HG03460 (cell line): Measurements from ENCODE around the gene CLTCL1.
"Not testable (repeated sequence)": the region's sequence is repeated elsewhere in the genome, so short reads cannot be mapped to it uniquely, and the experiment has no call there.

Experiments
- ATAC-seq: cut with Tn5 transposase; IDR thresholded peaks from one replicate; pipeline ENCODE4 v1.9.1; 2021; ENCODE audit not compliant: unreplicated experiment

CLTCL1 gene

DNA sequence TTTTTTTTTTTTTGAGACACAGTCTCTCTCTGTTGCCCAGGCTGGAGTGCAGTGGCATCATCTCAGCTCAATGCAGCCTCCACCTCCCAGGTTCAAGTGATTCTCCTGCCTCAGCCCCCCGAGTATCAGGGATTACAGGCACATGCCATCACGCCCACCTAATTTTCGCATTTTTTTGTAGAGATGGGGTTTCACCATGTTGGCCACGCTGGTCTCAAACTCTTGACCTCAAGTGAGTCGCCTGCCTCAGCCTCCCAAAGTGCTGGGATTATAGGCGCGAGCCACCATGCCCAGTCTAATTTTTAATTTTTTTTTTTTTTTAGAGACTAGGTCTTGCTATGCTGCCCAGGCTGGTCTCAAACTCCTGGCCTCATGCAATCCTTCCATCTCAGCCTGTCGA is 35.2 kb downstream of the CLTCL1 start:
- ATAC-seq = not testable (repeated sequence)

DNA sequence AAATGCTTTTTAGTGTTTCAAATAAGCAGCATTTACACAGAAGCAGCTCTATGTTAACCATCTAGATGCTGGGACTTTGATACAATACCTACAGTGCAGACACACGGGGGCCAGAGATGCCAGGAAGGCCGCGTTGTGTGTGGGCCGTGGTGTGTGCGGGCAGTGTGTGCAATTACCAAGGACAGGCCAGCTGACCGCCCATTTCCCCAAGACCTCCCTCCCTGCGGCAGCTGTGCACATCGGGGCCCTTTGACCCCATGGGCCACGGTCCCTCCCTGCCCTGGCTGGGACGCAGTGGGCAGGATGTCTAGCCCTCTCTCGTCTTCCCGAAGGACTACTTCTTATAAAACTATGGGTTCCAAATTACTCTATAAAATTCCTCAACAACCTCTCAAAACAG is 38.4 kb downstream of the CLTCL1 start:
- ATAC-seq = no peak

DNA sequence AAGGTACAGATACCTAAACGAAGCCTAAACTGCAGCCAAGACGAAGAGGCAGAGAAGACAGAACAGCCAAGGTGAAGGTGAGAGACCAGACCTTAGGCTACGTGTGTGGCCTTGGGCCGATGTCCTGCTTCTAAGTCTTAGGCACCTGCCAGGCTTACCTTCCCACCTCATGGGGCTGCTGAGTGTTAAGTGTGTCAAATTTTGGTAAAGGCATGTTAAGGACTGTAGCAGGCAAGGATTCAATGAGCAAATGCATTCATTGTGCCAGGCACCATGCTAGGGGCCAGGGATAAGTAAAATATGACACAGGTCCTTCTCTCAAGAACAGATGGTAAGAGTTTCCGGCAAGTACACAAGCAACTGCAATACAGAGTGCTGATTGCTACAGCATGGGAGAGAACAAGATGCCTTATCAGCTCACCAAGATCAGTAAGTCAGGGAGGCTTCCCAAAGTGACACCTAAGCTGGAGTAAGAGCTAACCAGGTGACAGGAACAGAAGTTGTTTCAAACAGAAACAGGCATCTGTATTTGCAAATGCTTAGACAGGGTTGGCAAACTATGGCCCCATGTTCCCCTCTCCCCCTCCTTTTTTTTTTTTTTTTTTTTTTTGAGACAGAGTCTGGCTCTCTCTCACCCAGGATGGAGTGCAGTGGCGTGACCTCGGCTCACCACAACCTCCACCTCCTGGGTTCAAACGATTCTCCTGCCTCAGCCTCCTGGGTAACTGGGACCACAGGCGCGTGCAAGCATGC is 46.7 kb downstream of the CLTCL1 start:
- ATAC-seq = no peak

DNA sequence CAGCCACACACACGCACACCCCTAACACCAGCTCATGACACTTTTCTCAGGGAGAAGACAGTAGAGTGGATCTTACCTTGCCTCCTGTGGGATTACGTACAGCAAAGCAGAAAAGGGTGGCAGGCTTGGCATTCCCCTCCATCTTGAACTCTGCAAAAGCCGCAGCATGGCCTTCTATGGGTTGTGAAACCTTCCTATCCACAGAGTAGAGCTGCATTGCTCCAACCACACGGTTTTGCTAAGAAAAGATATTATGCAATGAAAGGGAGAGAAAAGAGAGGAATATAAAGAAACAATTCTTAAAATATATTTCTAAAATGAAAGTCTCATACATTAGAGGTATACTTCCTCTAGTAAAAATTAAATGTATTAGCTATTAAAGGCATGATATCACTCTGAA is 48.8 kb downstream of the CLTCL1 start:
- ATAC-seq = no peak

DNA sequence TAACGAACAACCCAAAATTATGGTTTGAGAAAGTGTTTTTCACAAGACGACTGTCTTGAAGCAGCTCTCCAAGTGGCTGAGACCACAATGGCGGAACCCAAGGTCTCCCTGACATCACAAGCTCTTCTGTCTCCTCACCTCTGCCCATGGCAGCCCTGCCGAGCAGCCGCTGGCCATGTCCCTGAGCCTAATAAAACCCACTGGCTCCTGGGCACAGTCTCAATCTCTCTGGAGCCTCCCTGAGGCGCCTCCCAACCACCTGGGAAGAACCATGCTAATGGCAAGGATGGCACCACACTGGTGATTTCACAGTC is 50.0 kb downstream of the CLTCL1 start:
- ATAC-seq = no peak

DNA sequence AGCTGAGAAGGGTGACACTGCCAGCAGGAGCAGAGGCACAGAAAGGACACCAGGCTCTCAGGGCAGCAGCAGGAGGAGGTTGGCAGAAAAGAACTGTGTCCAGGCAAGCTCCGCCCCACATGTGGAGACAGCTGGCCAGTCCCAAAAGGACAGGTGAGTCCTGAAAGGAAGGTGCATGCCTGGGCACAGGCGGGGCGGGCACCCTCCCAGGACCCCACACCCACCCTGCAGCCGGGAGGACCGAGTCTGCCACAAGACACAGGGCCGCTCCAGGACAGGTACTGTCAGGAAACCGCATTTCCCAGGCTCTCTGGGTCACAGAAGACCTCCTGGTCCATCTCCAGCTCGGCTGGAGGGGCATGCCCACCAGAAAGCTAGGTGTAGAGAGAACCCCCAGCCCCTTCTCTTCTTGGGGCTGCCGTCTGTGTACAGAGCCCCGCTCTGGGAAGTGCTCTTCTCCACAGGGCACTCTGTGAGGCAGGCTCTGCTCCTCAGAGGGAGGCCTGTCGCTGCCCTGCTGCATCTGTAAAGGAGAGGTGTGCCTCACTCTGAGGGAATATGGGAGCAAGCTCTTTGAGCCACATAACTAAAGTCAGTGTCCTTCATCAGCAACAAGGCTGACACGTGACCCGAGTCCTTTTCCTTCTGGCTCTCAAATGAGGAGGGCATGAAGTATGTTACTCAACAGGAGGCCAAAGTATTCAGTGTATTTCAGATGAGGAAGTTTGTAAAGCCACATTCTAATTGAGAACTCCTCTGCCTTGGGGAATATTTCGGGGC is 50.5 kb downstream of the CLTCL1 start:
- ATAC-seq = no peak

DNA sequence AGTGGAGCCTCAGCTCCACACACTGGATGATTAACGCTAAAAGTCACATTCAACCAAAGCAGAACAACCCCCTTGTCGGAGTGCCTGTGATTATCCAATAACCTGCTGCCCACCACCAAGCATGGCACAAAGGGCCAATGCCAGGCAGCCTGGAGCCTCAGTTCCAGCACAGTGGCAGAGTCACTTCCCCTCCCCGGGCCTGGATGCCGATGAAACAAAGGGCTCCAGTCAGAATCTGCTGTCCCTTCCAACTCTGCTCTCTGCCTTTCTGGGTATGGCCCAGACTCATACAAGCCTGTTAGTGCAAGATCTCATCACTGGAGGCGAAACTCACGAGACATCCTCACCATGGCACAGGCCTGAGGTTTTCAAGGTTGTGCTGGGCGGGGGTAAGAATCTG is 52.1 kb downstream of the CLTCL1 start:
- no peak for ATAC-seq

DNA sequence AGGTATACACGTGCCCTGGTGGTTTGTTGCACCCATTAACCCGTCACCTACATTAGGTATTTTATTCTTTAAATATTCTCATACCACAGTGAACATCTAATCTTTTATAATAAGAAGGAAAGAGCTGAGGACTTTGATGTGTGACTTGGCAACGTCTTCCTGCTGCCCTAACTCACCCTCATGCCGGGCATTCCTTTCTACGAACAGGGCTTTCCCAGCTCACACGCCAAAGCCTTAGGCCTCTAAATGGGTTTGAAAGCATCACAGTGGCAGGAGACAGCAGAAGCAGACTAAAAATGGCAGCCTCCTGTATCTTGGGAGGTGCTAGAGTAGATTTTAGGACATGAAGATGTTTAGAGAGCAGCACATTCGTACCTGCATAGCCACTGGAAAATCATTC is 52.6 kb downstream of the CLTCL1 start:
- ATAC-seq = no peak

DNA sequence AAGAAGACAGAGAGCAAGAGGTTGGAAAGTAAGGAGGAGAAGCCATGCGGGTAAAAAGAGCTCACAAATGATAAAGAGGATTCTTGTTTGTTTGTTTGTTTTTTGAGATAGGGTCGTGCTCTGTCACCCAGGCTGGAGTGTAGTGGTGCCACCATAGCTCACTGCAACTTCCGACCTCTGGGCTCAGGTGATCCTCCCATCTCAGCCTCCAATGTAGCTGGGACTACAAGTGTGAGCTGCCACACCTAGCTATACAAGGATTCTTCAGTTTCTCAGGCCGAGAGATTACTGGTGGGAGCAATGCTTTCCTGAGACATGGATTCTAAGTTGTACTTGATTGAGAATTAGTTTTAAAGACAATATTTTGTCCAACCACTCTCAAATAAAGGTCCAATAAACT is 55.6 kb downstream of the CLTCL1 start:
- no peak for ATAC-seq

DNA sequence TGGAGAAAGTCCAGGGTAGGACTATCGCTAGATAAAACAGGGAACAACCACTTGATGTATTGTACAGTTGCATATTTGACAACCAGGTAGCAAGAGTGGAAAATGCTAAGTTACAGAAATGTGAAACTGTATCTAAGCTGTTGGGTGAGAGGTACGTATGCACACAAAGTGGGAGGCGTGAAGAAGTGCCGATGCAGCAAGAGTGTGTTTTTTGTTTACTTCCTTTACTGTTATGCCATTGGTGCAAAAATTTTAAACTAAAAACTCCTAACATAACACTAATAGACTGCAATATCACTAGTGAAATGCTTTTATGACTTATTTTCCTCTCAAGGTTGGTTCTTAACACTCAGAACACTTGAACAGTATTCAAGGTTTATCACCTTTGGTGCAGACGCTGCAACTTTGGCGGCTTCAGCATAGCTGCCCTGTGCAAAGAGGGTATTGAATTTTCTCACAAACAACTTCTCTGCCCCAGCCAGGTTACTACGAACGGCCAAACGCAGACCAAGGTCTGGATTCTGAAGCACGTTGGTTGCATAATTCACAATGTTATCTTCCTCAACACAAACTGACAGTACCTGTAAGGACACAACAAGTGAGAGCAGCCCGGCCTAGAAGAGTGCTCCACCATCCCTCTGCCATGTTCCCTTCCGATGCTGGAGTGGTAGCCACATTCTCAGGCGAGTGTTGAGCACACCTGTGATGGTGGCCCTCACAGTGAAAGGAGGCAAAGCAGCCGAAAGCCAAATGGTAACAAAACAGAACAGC is 57.2 kb downstream of the CLTCL1 start:
- no peak for ATAC-seq

DNA sequence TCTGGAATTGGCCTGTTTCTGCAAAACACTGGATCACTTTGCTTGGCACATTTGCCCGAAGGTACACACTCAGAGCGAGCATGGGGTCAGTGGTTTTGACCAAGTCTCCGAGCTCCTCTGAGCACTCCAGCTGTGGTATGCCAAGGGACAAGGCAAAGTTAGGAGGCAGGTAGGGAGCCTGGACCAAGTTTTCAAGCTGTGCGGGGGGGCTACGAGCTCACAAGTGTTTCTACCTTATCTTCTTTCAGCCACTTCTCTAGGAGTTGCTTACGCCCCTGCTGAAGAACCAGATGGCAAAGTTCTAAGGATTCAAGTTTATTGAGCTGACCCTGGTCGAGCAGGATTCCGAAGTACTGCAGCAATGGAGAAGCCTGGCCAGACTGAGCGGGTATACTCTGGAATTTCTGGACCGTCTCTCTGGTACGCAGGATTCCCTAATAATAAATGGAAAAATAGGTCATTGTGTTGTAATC is 58.3 kb downstream of the CLTCL1 start:
- ATAC-seq = no peak

DNA sequence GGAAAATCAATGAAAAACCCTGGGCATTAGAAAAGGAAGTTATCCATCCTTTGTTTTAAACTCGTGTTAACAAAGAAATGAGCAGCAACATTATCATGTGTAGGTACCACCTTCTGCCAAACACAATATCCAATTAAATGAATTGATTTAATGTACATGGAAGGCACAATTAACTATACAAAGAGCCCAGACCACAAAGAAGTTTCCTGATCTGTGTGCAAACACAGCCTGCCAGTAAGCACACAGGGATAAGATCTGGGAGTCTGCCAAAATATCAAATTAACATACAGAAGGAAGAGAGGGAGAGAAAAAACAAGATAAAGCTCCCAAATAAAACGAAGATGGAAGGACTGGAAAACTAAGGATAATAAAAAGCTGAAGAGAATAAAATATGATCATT is 58.9 kb downstream of the CLTCL1 start:
- ATAC-seq = no peak

DNA sequence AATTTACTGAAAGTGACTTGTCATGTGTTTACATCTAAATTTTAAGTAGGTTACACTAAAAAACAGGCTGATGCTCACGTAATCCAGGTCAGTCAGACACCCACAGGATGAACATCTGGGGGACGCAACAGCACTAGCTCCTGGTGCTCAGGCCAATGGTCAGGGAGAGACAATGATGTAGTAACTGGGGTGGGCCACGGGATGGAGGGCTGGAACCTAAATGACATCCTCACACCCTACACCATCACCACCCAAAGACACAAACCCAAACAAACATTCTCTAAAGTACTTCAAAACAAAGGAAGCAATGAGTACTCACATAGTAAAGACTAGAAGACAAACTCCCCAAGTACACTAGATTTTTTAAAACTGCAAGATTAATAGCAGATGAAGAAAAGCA is 59.5 kb downstream of the CLTCL1 start:
- ATAC-seq = no peak

DNA sequence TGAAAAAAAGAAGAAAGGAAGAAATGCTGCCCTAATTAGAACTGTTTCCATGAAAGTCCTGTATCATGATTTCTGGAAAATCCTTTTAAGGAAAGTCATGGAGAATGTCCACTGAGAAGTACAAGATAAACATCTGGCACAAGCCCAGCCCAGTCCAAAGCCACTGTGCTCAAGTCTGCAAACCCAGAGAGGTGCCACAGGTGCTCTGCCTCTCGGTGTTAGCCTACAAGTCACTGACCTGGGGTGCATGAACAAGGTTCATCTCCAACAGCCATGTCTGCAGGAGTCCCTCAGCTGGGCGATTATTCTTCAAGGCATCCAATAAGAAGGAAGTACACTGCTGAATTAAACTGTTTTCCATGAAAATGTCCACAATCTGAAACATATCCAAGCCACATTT is 61.9 kb downstream of the CLTCL1 start:
- no peak for ATAC-seq

DNA sequence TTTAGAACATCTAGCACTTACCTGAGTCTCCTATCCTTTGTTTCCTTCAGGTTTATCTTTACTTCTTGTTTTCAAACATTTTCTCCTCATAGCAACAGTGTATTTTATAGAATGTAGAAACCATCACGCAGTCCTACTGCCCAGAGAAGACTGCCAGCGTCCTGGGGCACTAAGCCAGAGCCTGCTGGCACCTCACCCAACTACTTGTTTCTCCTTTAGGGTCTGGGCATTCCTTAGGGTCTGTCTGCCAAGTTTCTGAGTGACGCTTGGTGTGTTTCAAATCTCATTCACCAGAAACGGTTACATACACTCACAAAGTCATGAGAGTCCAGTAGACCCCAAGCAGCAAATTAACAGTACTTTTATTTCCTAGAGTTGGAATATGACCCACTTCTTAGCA is 63.3 kb downstream of the CLTCL1 start:
- ATAC-seq = no peak

DNA sequence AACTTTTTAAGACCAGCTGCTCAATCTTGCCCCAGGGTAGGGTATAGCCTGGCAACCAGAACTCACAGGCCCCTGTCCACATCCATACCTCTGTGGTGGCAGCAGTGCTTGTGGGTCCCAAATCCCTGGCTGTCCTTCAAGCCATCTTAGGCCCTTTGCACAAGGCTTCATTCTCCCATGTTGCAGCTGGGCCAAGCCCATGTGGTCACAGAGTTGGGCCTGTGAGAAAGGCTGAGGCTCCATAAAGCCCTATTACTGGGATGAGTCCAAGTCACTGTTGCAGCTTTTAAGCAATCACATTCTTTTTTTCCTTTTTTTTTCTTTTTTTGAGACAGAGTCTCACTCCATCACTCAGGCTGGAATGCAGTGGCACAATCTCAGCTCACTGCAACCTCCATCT is 65.1 kb downstream of the CLTCL1 start:
- no peak for ATAC-seq

DNA sequence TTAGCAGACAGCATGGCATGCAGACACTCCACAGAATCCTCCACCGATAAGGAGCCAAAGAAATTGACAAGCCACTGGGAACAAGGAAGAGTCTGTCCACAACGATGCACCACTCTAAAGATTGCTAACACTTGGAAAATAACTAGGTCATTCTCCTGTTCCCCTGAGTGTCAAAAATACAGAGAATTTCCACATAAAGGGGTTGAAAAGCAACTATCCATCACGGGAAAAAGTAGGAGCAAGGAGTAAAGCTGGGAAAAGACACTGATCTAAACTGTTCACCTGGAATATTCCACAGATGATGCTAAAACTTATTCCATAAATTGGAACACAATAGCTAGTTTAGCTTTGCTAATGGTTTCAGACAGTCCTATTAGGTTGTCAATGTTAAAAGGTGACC is 66.0 kb downstream of the CLTCL1 start:
- no peak for ATAC-seq

DNA sequence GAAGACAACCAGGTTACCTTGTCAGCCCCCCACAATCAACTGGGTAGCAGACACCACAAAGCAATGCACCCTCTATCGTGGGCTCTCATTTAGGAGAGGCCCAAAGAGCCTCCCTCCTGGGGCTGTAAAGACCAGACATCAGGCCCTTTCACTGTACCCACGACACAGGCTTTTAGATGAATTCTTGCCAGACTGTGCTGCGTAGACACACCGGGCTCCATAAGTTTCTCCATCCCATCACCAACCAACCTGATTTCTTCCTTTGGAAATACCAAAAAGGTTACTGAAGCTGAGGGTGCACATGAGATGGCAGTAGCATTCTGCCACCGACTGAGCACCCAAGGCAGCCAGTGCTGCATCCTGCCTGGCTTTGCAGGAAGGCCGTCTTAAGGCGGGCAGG is 66.5 kb downstream of the CLTCL1 start:
- no peak for ATAC-seq

DNA sequence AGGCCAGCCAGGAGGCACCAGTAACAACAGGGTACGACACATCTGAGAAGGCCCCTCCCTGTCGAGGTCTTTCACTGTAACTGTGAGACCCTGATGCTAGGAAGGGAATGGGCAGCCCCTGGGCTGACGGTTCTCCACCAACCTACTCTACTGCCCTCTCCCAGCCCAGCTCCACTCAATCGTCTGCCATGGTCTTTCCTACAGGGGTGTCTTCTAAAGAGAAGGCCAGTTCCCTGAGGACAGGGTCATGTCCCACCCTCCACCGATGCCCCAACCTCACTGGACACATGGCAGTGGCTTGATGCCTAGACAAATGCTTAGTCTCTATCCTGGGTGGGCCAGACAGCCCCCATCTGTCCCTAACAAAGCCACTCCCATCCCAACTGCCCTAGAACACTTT is 67.0 kb downstream of the CLTCL1 start:
- ATAC-seq = no peak

DNA sequence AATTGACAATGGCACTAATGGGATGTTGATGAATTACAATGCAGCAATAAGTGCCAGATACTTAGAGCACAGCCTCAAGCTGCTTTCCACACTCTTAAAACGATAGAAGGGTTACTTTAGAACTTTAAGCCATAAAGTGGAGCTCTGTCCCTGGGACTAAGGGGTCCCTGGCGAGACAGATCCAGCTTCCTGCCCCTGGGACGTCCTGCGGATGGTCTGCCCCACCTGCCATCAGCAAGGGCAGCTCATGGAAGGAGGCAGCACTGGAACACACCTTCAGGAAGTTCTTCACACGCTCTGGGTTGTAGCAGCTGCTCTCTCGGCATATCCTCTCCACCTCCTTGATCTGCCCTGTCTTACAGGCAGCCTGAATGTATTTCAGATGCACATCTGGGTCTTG is 67.9 kb downstream of the CLTCL1 start:
- ATAC-seq = no peak

DNA sequence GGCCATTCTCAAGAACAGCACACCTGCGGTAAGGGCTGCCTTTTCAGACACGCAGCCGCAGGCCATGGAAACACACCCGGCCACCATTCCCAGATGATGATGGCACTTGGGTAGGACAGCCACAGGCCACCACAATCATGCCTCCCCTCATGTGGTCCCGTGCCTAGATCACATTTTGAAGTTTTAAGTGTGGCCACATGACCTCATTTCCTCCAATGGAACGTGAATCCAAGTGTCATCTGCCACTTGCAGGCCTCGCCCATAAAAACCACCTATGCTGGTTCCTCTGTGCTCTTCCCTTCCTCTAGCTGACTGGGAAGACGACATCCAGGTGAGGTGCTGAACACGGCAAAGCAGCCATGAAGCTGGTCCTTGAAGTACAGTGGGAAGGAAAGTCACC is 68.4 kb downstream of the CLTCL1 start:
- no peak for ATAC-seq
